Neural cell (in vitro differentiated cells): ENCODE results near the gene SNX27. TPM values are rescaled to one million over a fixed set of nuclear protein-coding genes. Genes with fewer than 3 reads are reported as not detected.
"Not testable (repeated sequence)": the region's sequence is repeated elsewhere in the genome, so short reads cannot be mapped to it uniquely, and the experiment has no call there.

ENCODE experiments used
- H2AFZ ChIP-seq: fragments of 200-600, 300-800 bp; sonication (generic), shearing (Covaris generic); 2 replicates; pipeline ENCODE4 v1.6.0; 2014; ENCODE audit warnings: low read depth, mild to moderate bottlenecking, antibody characterized with exemption, low read length, moderate library complexity
- H3F3A ChIP-seq: fragments of 200-600 bp; shearing (Covaris generic); 2 replicates; pipeline ENCODE4 v1.6.1; 2016; ENCODE audit warnings: mild to moderate bottlenecking, moderate library complexity, mixed read lengths, antibody characterized with exemption, low read length; ENCODE audit not compliant: insufficient read depth, poor library complexity, severe bottlenecking
- H3K27ac ChIP-seq: fragments of 200-600, 300-800 bp; sonication (generic), shearing (Covaris generic); 2 replicates; pipeline ENCODE4 v1.5.1; 2014; ENCODE audit warnings: mild to moderate bottlenecking, low read length, moderate library complexity
- H3K27me3 ChIP-seq: fragments of 300-800, 200-600 bp; sonication (generic), shearing (Covaris generic); 2 replicates; pipeline ENCODE4 v1.6.0; 2014; ENCODE audit warnings: mild to moderate bottlenecking, low read depth, low read length, moderate library complexity; ENCODE audit not compliant: insufficient read depth
- H3K36me3 ChIP-seq: fragments of 300-800, 200-600 bp; sonication (generic), shearing (Covaris generic); 2 replicates; pipeline ENCODE4 v1.5.1; 2014; ENCODE audit warnings: mild to moderate bottlenecking, antibody characterized with exemption, low read length, moderate library complexity; ENCODE audit not compliant: insufficient read depth
- H3K4me2 ChIP-seq: fragments of 300-800, 200-600 bp; sonication (generic), shearing (Covaris generic); 2 replicates; pipeline ENCODE4 v1.6.0; 2014; ENCODE audit warnings: mild to moderate bottlenecking, low read length
- H3K4me3 ChIP-seq: fragments of 300-800, 200-600 bp; sonication (generic), shearing (Covaris generic); 2 replicates; pipeline ENCODE4 v1.5.1; 2014; ENCODE audit warnings: mild to moderate bottlenecking, low read length, moderate library complexity
- H3K79me2 ChIP-seq: fragments of 200-600 bp; shearing (Covaris generic); replicated peaks from 2 replicates; pipeline ENCODE4 v1.6.0; 2014; ENCODE audit warnings: mild to moderate bottlenecking, low read length, moderate library complexity; ENCODE audit not compliant: insufficient read depth
- H3K9ac ChIP-seq: fragments of 300-800, 200-600 bp; sonication (generic), shearing (Covaris generic); 2 replicates; pipeline ENCODE4 v1.6.1; 2016; ENCODE audit warnings: mild to moderate bottlenecking, low read length, mixed read lengths
- H3K9me2 ChIP-seq: fragments of 200-600 bp; shearing (Covaris generic); 2 replicates; pipeline ENCODE4 v1.6.1; 2016; ENCODE audit warnings: mild to moderate bottlenecking, low read length, mixed read lengths; ENCODE audit not compliant: insufficient read depth
- H3K9me3 ChIP-seq: fragments of 200-600, 300-800 bp; sonication (generic), shearing (Covaris generic); 2 replicates; pipeline ENCODE4 v1.6.1; 2016; ENCODE audit warnings: mild to moderate bottlenecking, mixed run types, low read length, moderate library complexity, mixed read lengths
- H4K20me1 ChIP-seq: fragments of 200-600 bp; shearing (Covaris generic); 2 replicates; pipeline ENCODE4 v1.6.1; 2016; ENCODE audit warnings: mild to moderate bottlenecking, mixed run types; ENCODE audit not compliant: insufficient read depth
- CTCF ChIP-seq: fragments of 450-650 bp; IDR thresholded peaks from 2 replicates; pipeline ENCODE4 v1.5.1; 2014; ENCODE audit warnings: antibody characterized with exemption, mild to moderate bottlenecking, moderate library complexity; ENCODE audit not compliant: poor library complexity, severe bottlenecking
- EP300 ChIP-seq: fragments of 450-650 bp; conservative IDR thresholded peaks from 2 replicates; pipeline ENCODE4 v1.6.1; 2014; ENCODE audit warnings: antibody characterized with exemption, mild to moderate bottlenecking, moderate library complexity; ENCODE audit not compliant: poor library complexity, severe bottlenecking
- EZH2 ChIP-seq: fragments of 200-600, 300-800 bp; shearing (Covaris generic), sonication (generic); IDR thresholded peaks from 2 replicates; pipeline ENCODE4 v1.6.1; 2014; ENCODE audit warnings: antibody characterized with exemption, low read length, borderline replicate concordance, mild to moderate bottlenecking; ENCODE audit not compliant: insufficient read depth, poor library complexity, severe bottlenecking
- MXI1 ChIP-seq: fragments of 450-650 bp; conservative IDR thresholded peaks from 2 replicates; pipeline ENCODE4 v1.6.1; 2014; ENCODE audit warnings: antibody characterized with exemption, mild to moderate bottlenecking; ENCODE audit not compliant: poor library complexity, severe bottlenecking
- POLR2AphosphoS5 ChIP-seq: IDR thresholded peaks from 2 replicates; pipeline ENCODE4 v1.6.1; 2012
- RAD21 ChIP-seq: fragments of 450-650 bp; conservative IDR thresholded peaks from 2 replicates; pipeline ENCODE4 v1.6.1; 2014; ENCODE audit warnings: antibody characterized with exemption, mild to moderate bottlenecking, moderate library complexity
- REST ChIP-seq: IDR thresholded peaks from 2 replicates; pipeline ENCODE4 v1.6.1; 2012; ENCODE audit warnings: borderline replicate concordance
- SMC3 ChIP-seq: fragments of 450-650 bp; conservative IDR thresholded peaks from 2 replicates; pipeline ENCODE4 v1.6.1; 2014; ENCODE audit warnings: antibody characterized with exemption, mild to moderate bottlenecking, moderate library complexity; ENCODE audit not compliant: poor library complexity
- TAF1 ChIP-seq: IDR thresholded peaks from 2 replicates; pipeline ENCODE4 v1.6.1; 2012; ENCODE audit warnings: low read depth
- polyA plus RNA-seq: library from polyadenylated mRNA; depleted of rRNA; stranded (reverse); fragments of >200 nt; gene quantifications from 2 replicates; pipeline ENCODE4 v1.2.3, GENCODE V29; 2014

The SNX27 gene
- polyA plus RNA-seq, 1 donor from 2014 or later: 30.2 TPM

DNA sequence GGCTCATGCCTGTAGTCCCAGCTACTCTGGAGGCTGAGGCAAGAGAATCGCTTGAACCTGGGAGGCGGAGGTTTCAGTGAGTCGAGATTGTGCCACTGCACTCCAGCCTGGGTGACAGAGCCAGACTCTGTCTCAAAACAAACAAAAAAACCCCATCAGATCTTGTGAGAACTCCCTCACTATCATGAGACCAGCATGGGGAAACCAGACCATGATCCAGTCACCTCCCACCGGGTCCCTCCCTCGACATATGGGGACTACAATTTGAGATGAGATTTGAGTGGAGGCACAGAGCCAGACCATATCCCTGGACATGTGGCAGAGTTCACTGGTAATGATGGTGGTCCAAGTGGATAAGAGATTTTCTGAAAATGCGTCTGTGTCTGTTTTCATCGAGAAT is 71.1 kb downstream of the SNX27 start:
- not testable (repeated sequence) for H3K27ac ChIP-seq, H3K9ac ChIP-seq, H4K20me1 ChIP-seq, H3F3A ChIP-seq, H3K9me3 ChIP-seq, H3K79me2 ChIP-seq, H3K27me3 ChIP-seq, H3K4me2 ChIP-seq, H3K9me2 ChIP-seq, H3K36me3 ChIP-seq, H2AFZ ChIP-seq, H3K4me3 ChIP-seq

GRCh38 chr1:151684128-151684527 is 72.3 kb downstream of the SNX27 start:
- Histone ChIP-seq H3K9ac (no peak overlapping the region), H3K79me2 (no peaks in the 10 kb centered on the region), H4K20me1 (no peaks in the 10 kb centered on the region), H3K27ac (no peak overlapping the region), H2AFZ (no peak overlapping the region), H3K9me2 (no peaks in the 10 kb centered on the region), H3F3A (no peaks in the 10 kb centered on the region), H3K36me3 (no peaks in the 10 kb centered on the region), H3K27me3 (no peaks in the 10 kb centered on the region), H3K4me2 (no peak overlapping the region), H3K4me3 (no peak overlapping the region), H3K9me3 (no peaks in the 10 kb centered on the region)
- no peak for TF ChIP-seq EP300
- no peak for TF ChIP-seq MXI1
- no peak for TF ChIP-seq TAF1
- no peak for TF ChIP-seq CTCF
- TF ChIP-seq EZH2: no peak
- no peak for TF ChIP-seq REST
- TF ChIP-seq RAD21: no peak
- no peak for TF ChIP-seq SMC3
- TF ChIP-seq POLR2AphosphoS5: no peak

DNA sequence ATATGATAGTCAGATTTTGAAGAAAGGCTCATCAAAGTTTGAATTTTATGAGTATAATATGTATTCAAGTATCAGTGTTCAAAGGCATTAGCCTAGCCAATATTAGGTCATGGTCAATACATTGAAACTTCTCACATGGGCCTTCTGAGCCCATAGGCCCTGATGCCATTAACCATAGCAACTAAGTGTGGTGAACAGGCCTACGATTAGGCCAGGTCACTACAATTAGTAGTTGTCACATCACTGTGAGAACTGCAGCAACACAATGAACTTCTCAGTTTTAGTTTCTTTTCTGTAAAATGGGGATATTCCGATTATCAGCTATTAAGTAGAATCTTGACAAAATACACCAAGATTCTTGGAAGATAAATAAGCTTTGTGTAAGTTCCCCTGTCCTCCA is 74.7 kb downstream of the SNX27 start:
- no peak overlapping the region for H3K9ac ChIP-seq
- TF ChIP-seq EZH2 (no peak), MXI1 (no peak), POLR2AphosphoS5 (no peak), TAF1 (no peak), EP300 (no peak), RAD21 (no peak), SMC3 (no peak)
- no peak overlapping the region for H3K27ac ChIP-seq
- H3K4me3 ChIP-seq: no peak overlapping the region
- no peak overlapping the region for H2AFZ ChIP-seq
- H3K27me3 ChIP-seq: no peaks in the 10 kb centered on the region
- no peaks in the 10 kb centered on the region for H4K20me1 ChIP-seq
- no peak overlapping the region for H3K4me2 ChIP-seq
- no peaks in the 10 kb centered on the region for H3K36me3 ChIP-seq
- no peaks in the 10 kb centered on the region for H3K79me2 ChIP-seq
- no peaks in the 10 kb centered on the region for H3F3A ChIP-seq
- no peaks in the 10 kb centered on the region for H3K9me3 ChIP-seq
- H3K9me2 ChIP-seq: no peaks in the 10 kb centered on the region
